ENCODE data around the gene DYNLRB1. TPM values are rescaled to one million over a fixed set of nuclear protein-coding genes. Genes with fewer than 3 reads are reported as not detected.

The DYNLRB1 gene
- total and polyA plus RNA-seq, 4 donors = 81.4 to 331 (median 231) TPM

DNA sequence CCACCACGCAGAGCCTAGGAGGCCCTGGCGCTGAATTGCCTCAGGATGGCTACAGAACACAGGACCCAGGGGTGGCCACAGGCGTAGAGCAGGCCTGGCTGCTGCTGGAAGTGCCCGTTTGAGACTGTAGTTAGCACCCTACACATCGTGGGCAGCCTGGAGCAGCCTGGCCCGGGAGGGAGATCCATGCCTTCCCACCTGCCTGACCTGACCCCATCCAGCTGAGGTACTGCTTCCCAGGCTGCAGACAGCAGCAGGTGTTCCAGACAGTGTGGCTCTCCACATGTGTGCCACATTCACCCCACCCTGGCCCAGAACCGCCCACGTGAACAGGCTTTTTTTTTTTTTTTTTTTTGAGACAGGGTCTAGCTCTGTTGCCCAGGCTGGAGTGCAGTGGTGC lies 21.4 kb downstream of the DYNLRB1 start:
- Histone ChIP-seq H3K36me3 (ENCODE audit: control insufficient read depth, insufficient read depth, low read length) (peaks cover 83% of the 10 kb centered on the region), H3K27ac (ENCODE audit: low read depth, low read length) (no peak overlapping the region)

GRCh38 chr20:34538671-34539123 lies 22.5 kb downstream of the DYNLRB1 start:
- H3K27me3 ChIP-seq (ENCODE audit: control insufficient read depth, insufficient read depth, low read length) = no peaks in the 10 kb centered on the region
- no peak overlapping the region for H3K4me3 ChIP-seq (ENCODE audit: low read depth, low read length)
- 36% methylated on average over 2 of the region's 5 CpGs for WGBS (ENCODE audit: insufficient coverage)
- H3K36me3 ChIP-seq (ENCODE audit: control insufficient read depth, insufficient read depth, low read length) = peaks cover 75% of the 10 kb centered on the region
- H3K27ac ChIP-seq (ENCODE audit: low read depth, low read length) = no peak overlapping the region
- H3K4me1 ChIP-seq (ENCODE audit: control insufficient read depth, insufficient read depth, low read length) = peaks cover 3% of the 10 kb centered on the region
- H3K9me3 ChIP-seq (ENCODE audit: control insufficient read depth, insufficient read depth, low read length) = no peaks in the 10 kb centered on the region
- peak in 1 of 6 donors; percentile 25 for DNase-seq (ENCODE audit: low read depth in 4 of 6, low spot score in 6 of 6)

More for the DNA sequence above, 21.4 kb downstream of the DYNLRB1 start:
- 87% methylated on average over 8 of the region's 8 CpGs for WGBS (ENCODE audit: insufficient coverage)
- Histone ChIP-seq H3K4me1 (ENCODE audit: control insufficient read depth, insufficient read depth, low read length) (peaks cover 3% of the 10 kb centered on the region), H3K4me3 (ENCODE audit: low read depth, low read length) (no peak overlapping the region), H3K27me3 (ENCODE audit: control insufficient read depth, insufficient read depth, low read length) (no peaks in the 10 kb centered on the region), H3K9me3 (ENCODE audit: control insufficient read depth, insufficient read depth, low read length) (no peaks in the 10 kb centered on the region)
- DNase-seq (ENCODE audit: low read depth in 4 of 6, low spot score in 6 of 6) = no peak

DNA sequence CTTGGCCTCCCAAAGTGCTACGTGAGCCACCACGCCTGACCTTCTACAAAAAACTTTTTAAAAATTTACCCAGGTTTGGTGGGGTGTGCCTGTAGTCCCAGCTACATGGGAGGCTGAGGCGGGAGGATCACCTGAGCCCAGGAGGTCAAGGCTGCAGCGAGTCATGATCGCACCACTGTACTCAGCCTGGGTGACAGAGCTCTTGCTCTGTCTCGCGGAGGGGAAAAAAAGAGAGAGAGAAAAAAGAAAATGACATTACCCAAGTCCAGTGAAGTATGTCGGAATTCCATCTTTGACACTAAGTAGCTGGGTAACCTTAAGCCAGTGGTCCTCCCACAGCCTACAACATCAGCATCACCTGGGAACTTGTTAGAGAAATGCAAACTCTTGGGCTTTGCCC lies 23.5 kb downstream of the DYNLRB1 start:
- no peaks in the 10 kb centered on the region for H3K9me3 ChIP-seq (ENCODE audit: control insufficient read depth, insufficient read depth, low read length)
- H3K4me1 ChIP-seq (ENCODE audit: control insufficient read depth, insufficient read depth, low read length) = peaks cover 9% of the 10 kb centered on the region
- no peaks in the 10 kb centered on the region for H3K27me3 ChIP-seq (ENCODE audit: control insufficient read depth, insufficient read depth, low read length)
- WGBS (ENCODE audit: insufficient coverage) = 100% methylated on average over 3 of the region's 8 CpGs
- H3K4me3 ChIP-seq (ENCODE audit: low read depth, low read length) = no peak overlapping the region
- no peak overlapping the region for H3K27ac ChIP-seq (ENCODE audit: low read depth, low read length)
- no peak for DNase-seq (ENCODE audit: low read depth in 4 of 6, low spot score in 6 of 6)
- peaks cover 66% of the 10 kb centered on the region for H3K36me3 ChIP-seq (ENCODE audit: control insufficient read depth, insufficient read depth, low read length)

GRCh38 chr20:34540596-34541263 lies 24.5 kb downstream of the DYNLRB1 start:
- DNase-seq (ENCODE audit: low read depth in 4 of 6, low spot score in 6 of 6) = no peak
- H3K9me3 ChIP-seq (ENCODE audit: control insufficient read depth, insufficient read depth, low read length) = no peaks in the 10 kb centered on the region
- peaks cover 9% of the 10 kb centered on the region for H3K4me1 ChIP-seq (ENCODE audit: control insufficient read depth, insufficient read depth, low read length)
- no peak overlapping the region for H3K4me3 ChIP-seq (ENCODE audit: low read depth, low read length)
- WGBS (ENCODE audit: insufficient coverage) = 88% methylated on average over 14 of the region's 15 CpGs
- peaks cover 56% of the 10 kb centered on the region for H3K36me3 ChIP-seq (ENCODE audit: control insufficient read depth, insufficient read depth, low read length)
- H3K27ac ChIP-seq (ENCODE audit: low read depth, low read length) = no peak overlapping the region
- no peaks in the 10 kb centered on the region for H3K27me3 ChIP-seq (ENCODE audit: control insufficient read depth, insufficient read depth, low read length)

- Histone ChIP-seq H3K27ac (ENCODE audit: low read depth, low read length) (no peak overlapping the region), H3K4me3 (ENCODE audit: low read depth, low read length) (no peak overlapping the region), H3K27me3 (ENCODE audit: control insufficient read depth, insufficient read depth, low read length) (no peaks in the 10 kb centered on the region), H3K4me1 (ENCODE audit: control insufficient read depth, insufficient read depth, low read length) (peaks cover 9% of the 10 kb centered on the region), H3K36me3 (ENCODE audit: control insufficient read depth, insufficient read depth, low read length) (peaks cover 50% of the 10 kb centered on the region), H3K9me3 (ENCODE audit: control insufficient read depth, insufficient read depth, low read length) (no peaks in the 10 kb centered on the region)
- 100% methylated on average over 4 of the region's 13 CpGs for whole genome bisulfite sequencing (ENCODE audit: insufficient coverage)
- DNase-seq (ENCODE audit: low read depth in 4 of 6, low spot score in 6 of 6) = no peak
Observed at GRCh38 chr20:34541264-34541901, 25.2 kb downstream of the DYNLRB1 start.

DNA sequence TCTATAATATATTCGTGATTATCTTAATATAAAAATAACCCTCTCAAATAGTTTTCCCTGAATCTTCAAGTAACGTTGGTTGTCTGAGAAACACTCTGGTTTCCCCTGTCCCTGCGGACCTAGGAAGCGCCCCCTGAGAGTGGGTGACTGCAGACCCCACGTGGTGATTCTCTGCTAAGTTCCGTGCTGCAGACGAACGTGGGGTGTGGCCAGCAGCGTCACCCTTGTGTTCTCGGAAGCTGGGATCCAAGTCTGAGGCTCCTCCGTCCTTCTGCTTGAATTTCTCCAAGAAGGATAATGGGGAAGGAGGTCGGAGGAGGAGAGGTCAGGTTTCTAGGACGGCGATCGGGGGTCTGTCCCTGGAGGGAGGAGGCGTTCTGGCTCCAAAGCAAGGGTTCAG lies 25.7 kb downstream of the DYNLRB1 start:
- H3K27ac ChIP-seq (ENCODE audit: low read depth, low read length) = no peak overlapping the region
- WGBS (ENCODE audit: insufficient coverage) = 84% methylated on average over 10 of the region's 16 CpGs
- DNase-seq (ENCODE audit: low read depth in 4 of 6, low spot score in 6 of 6) = no peak
- H3K4me1 ChIP-seq (ENCODE audit: control insufficient read depth, insufficient read depth, low read length) = peaks cover 9% of the 10 kb centered on the region
- H3K4me3 ChIP-seq (ENCODE audit: low read depth, low read length) = no peak overlapping the region
- H3K27me3 ChIP-seq (ENCODE audit: control insufficient read depth, insufficient read depth, low read length) = no peaks in the 10 kb centered on the region
- H3K9me3 ChIP-seq (ENCODE audit: control insufficient read depth, insufficient read depth, low read length) = no peaks in the 10 kb centered on the region
- H3K36me3 ChIP-seq (ENCODE audit: control insufficient read depth, insufficient read depth, low read length) = peaks cover 44% of the 10 kb centered on the region

- Histone ChIP-seq H3K27ac (ENCODE audit: low read depth, low read length) (no peak overlapping the region), H3K4me3 (ENCODE audit: low read depth, low read length) (no peak overlapping the region), H3K27me3 (ENCODE audit: control insufficient read depth, insufficient read depth, low read length) (no peaks in the 10 kb centered on the region), H3K4me1 (ENCODE audit: control insufficient read depth, insufficient read depth, low read length) (peaks cover 9% of the 10 kb centered on the region), H3K36me3 (ENCODE audit: control insufficient read depth, insufficient read depth, low read length) (peaks cover 39% of the 10 kb centered on the region), H3K9me3 (ENCODE audit: control insufficient read depth, insufficient read depth, low read length) (no peaks in the 10 kb centered on the region)
- 97% methylated on average over 6 of the region's 6 CpGs for WGBS (ENCODE audit: insufficient coverage)
- no peak for DNase-seq (ENCODE audit: low read depth in 4 of 6, low spot score in 6 of 6)
Observed at GRCh38 chr20:34542439-34542838, 26.2 kb downstream of the DYNLRB1 start.

- H3K4me1 ChIP-seq (ENCODE audit: control insufficient read depth, insufficient read depth, low read length) = peaks cover 9% of the 10 kb centered on the region
- peaks cover 33% of the 10 kb centered on the region for H3K36me3 ChIP-seq (ENCODE audit: control insufficient read depth, insufficient read depth, low read length)
- H3K9me3 ChIP-seq (ENCODE audit: control insufficient read depth, insufficient read depth, low read length) = no peaks in the 10 kb centered on the region
- 57% methylated on average over 10 of the region's 12 CpGs for WGBS (ENCODE audit: insufficient coverage)
- H3K27me3 ChIP-seq (ENCODE audit: control insufficient read depth, insufficient read depth, low read length) = no peaks in the 10 kb centered on the region
- DNase-seq (ENCODE audit: low read depth in 4 of 6, low spot score in 6 of 6) = no peak
- H3K4me3 ChIP-seq (ENCODE audit: low read depth, low read length) = no peak overlapping the region
- no peak overlapping the region for H3K27ac ChIP-seq (ENCODE audit: low read depth, low read length)
Observed at GRCh38 chr20:34543463-34544056, 27.3 kb downstream of the DYNLRB1 start.

GRCh38 chr20:34544109-34544796 lies 28.0 kb downstream of the DYNLRB1 start:
- WGBS (ENCODE audit: insufficient coverage) = 9% methylated on average over 16 of the region's 19 CpGs
- peaks cover 9% of the 10 kb centered on the region for H3K4me1 ChIP-seq (ENCODE audit: control insufficient read depth, insufficient read depth, low read length)
- no peak overlapping the region for H3K4me3 ChIP-seq (ENCODE audit: low read depth, low read length)
- DNase-seq (ENCODE audit: low read depth in 4 of 6, low spot score in 6 of 6) = no peak
- peaks cover 33% of the 10 kb centered on the region for H3K36me3 ChIP-seq (ENCODE audit: control insufficient read depth, insufficient read depth, low read length)
- no peak overlapping the region for H3K27ac ChIP-seq (ENCODE audit: low read depth, low read length)
- no peaks in the 10 kb centered on the region for H3K9me3 ChIP-seq (ENCODE audit: control insufficient read depth, insufficient read depth, low read length)
- no peaks in the 10 kb centered on the region for H3K27me3 ChIP-seq (ENCODE audit: control insufficient read depth, insufficient read depth, low read length)

Measured in spinal cord (tissue), 10 donors.